ENCODE data around the gene CCDC88C.
"Not testable (repeated sequence)": the region's sequence is repeated elsewhere in the genome, so short reads cannot be mapped to it uniquely, and the experiment has no call there.

The CCDC88C gene

GRCh38 chr14:91270619-91271018 lies 147.0 kb downstream of the CCDC88C start:
- DNase-seq (ENCODE audit: low spot score), result no peak

- DNase-seq (ENCODE audit: low spot score), result no peak
Measured at GRCh38 chr14:91270188-91270587, 147.4 kb downstream of the CCDC88C start.

- no peak for DNase-seq (ENCODE audit: low spot score)
Measured at GRCh38 chr14:91269076-91269991, 148.3 kb downstream of the CCDC88C start.

GRCh38 chr14:91267965-91268437 lies 149.6 kb downstream of the CCDC88C start:
- DNase-seq (ENCODE audit: low spot score), result no peak

GRCh38 chr14:91266276-91266675 lies 151.3 kb downstream of the CCDC88C start:
- DNase-seq (ENCODE audit: low spot score), result not testable (repeated sequence)

- DNase-seq (ENCODE audit: low spot score), result no peak
Measured at GRCh38 chr14:91265404-91265803, 152.2 kb downstream of the CCDC88C start.

GRCh38 chr14:91264151-91265150 lies 153.2 kb downstream of the CCDC88C start:
- DNase-seq (ENCODE audit: low spot score), result no peak

GRCh38 chr14:91263329-91263728 lies 154.3 kb downstream of the CCDC88C start:
- DNase-seq (ENCODE audit: low spot score), result no peak

- DNase-seq (ENCODE audit: low spot score), result no peak
Measured at GRCh38 chr14:91261986-91262549, 155.6 kb downstream of the CCDC88C start.

- peak; percentile 64 for DNase-seq (ENCODE audit: low spot score)
Measured at GRCh38 chr14:91261115-91261514, 156.5 kb downstream of the CCDC88C start.

GRCh38 chr14:91258876-91259275 lies 158.7 kb downstream of the CCDC88C start:
- DNase-seq (ENCODE audit: low spot score), result no peak

GRCh38 chr14:91258011-91258618 lies 159.5 kb downstream of the CCDC88C start:
- no peak for DNase-seq (ENCODE audit: low spot score)

GRCh38 chr14:91257328-91258010 lies 160.2 kb downstream of the CCDC88C start:
- DNase-seq (ENCODE audit: low spot score), result no peak

- no peak for DNase-seq (ENCODE audit: low spot score)
Measured at GRCh38 chr14:91256661-91257060, 161.0 kb downstream of the CCDC88C start.

- no peak for DNase-seq (ENCODE audit: low spot score)
Measured at GRCh38 chr14:91255026-91255695, 162.5 kb downstream of the CCDC88C start.

- no peak for DNase-seq (ENCODE audit: low spot score)
Measured at GRCh38 chr14:91254461-91254860, 163.2 kb downstream of the CCDC88C start.

GRCh38 chr14:91253795-91254323 lies 163.8 kb downstream of the CCDC88C start:
- no peak for DNase-seq (ENCODE audit: low spot score)

GRCh38 chr14:91252871-91253794 lies 164.5 kb downstream of the CCDC88C start:
- no peak for DNase-seq (ENCODE audit: low spot score)

GRCh38 chr14:91250912-91251311 lies 166.7 kb downstream of the CCDC88C start:
- no peak for DNase-seq (ENCODE audit: low spot score)

Data from NAMALWA (cell line).